PC-9 (cell line): ENCODE results near the gene VRK1. TPM values are rescaled to one million over a fixed set of nuclear protein-coding genes. Genes with fewer than 3 reads are reported as not detected.

Experiments
- BruUV-seq: library from RNA; stranded (reverse); fragments of 400-500 nt; replicated peaks from 2 replicates; lab custom pipeline; 2021; lab: Mats Ljungman, UMichigan
- CTCF ChIA-PET: fragments of 300-600 bp; sonication (Branson Sonifier 250); formaldehyde crosslinking; loops from one replicate; lab custom pipeline; 2022; ENCODE audit warnings: antibody characterized with exemption; lab: Charles Lee
- POLR2A ChIA-PET: fragments of 300-600 bp; sonication (Branson Sonifier 250); formaldehyde crosslinking; loops from one replicate; lab custom pipeline; 2022; ENCODE audit warnings: antibody characterized with exemption; ENCODE audit not compliant: unreplicated experiment; lab: Charles Lee
- DNase-seq, 2 experiments: peaks; one replicate each; pipeline versions ENCODE4 v3.0.0 to v3.0.0-alpha.2; 2015 to 2022; ENCODE audit warnings: mixed read lengths in 1 of 2
- H2AFZ ChIP-seq: fragments of 200-600 bp; sonication (generic); 2 replicates; pipeline ENCODE4 v1.8.1; 2017; ENCODE audit warnings: antibody characterized with exemption
- H3F3A ChIP-seq: fragments of 200-600 bp; sonication (generic); 2 replicates; pipeline ENCODE4 v1.8.1; 2017; ENCODE audit warnings: antibody characterized with exemption, mild to moderate bottlenecking, low read depth; ENCODE audit not compliant: insufficient read depth
- H3K27ac ChIP-seq: fragments of 200-600 bp; sonication (generic); 2 replicates; pipeline ENCODE4 v1.6.1; 2016; ENCODE audit warnings: mixed run types
- H3K27me3 ChIP-seq: fragments of 200-600 bp; sonication (generic); 2 replicates; pipeline ENCODE4 v1.6.1; 2016; ENCODE audit warnings: low read depth, mixed run types; ENCODE audit not compliant: insufficient read depth
- H3K36me3 ChIP-seq: fragments of 200-600 bp; sonication (generic); 2 replicates; pipeline ENCODE4 v1.6.1; 2016; ENCODE audit warnings: low read depth, mixed run types
- H3K4me1 ChIP-seq: fragments of 200-600 bp; sonication (generic); replicated peaks from 2 replicates; pipeline ENCODE4 v1.6.1; 2016; ENCODE audit warnings: mixed run types; ENCODE audit not compliant: insufficient read depth
- H3K4me2 ChIP-seq: fragments of 200-600 bp; sonication (generic); 2 replicates; pipeline ENCODE4 v1.6.1; 2017; ENCODE audit warnings: mixed run types
- H3K4me3 ChIP-seq: fragments of 200-600 bp; sonication (generic); 2 replicates; pipeline ENCODE4 v1.6.1; 2016; ENCODE audit warnings: mixed run types
- H3K79me2 ChIP-seq: fragments of 200-600 bp; sonication (generic); 2 replicates; pipeline ENCODE4 v1.6.1; 2017; ENCODE audit warnings: low read depth, mixed run types
- H3K9me2 ChIP-seq: fragments of 200-600 bp; sonication (generic); 2 replicates; pipeline ENCODE4 v1.8.1; 2017; ENCODE audit warnings: mild to moderate bottlenecking; ENCODE audit not compliant: insufficient read depth
- H3K9me3 ChIP-seq: fragments of 200-600 bp; sonication (generic); 2 replicates; pipeline ENCODE4 v1.8.1; 2016; ENCODE audit warnings: low read depth; ENCODE audit not compliant: insufficient read depth
- H4K20me1 ChIP-seq: fragments of 200-600 bp; sonication (generic); 2 replicates; pipeline ENCODE4 v1.8.1; 2017; ENCODE audit not compliant: insufficient read depth
- EZH2 ChIP-seq: fragments of 200-600 bp; sonication (generic); IDR thresholded peaks from 2 replicates; pipeline ENCODE4 v1.8.0; 2017; ENCODE audit warnings: antibody characterized with exemption, low read depth
- intact Hi-C: fragments of 100-400 bp; cut with micrococcal nuclease; formaldehyde crosslinking; loops from one replicate; pipeline ENCODE4 v1.10.0; 2022; ENCODE audit not compliant: unreplicated experiment
- total RNA-seq: library from RNA; stranded (reverse); gene quantifications from 2 replicates; pipeline ENCODE4 v1.2.3, GENCODE V29; 2021
- TF ChIP-seq, protein P1 (sequence below): fragments of 200-600 bp; sonication (generic); conservative IDR thresholded peaks from 2 replicates; pipeline ENCODE4 v1.6.1; 2017; ENCODE audit warnings: mixed run types, antibody characterized with exemption, mild to moderate bottlenecking, moderate library complexity

The VRK1 gene
- total RNA-seq, 1 experiment from 2014 or later = 6.8 TPM

DNA sequence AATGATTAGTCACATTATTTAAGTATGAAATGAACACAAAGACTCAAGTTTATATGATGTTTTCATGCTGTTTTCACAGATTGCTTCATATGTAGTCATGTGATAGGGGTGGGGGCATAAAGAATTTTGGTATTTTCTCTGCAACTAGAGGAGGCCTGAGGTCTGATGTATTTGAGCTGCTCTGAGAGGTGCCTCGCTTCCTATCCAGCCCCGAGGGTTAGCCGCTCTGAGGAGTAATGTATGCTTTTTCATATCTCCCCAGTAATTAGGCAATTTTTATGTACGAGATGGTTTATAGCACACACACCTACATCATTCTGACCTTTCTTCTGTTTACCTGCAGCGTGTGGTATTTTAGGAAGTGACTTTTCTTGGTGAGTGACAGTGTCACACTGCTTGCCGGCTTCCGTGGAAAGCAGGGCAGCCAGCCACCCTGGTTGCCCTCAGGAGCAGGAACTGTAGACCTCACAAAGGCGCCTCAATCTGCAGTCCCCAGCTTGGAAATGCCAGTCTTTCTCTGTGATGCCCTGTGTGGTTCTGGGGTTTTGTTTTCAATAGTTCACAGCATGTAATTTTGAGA, 106.4 kb downstream of the VRK1 start:
- DNase-seq = no peak
- Histone ChIP-seq H3K9me2 (no peaks in the 10 kb centered on the region), H3K36me3 (no peaks in the 10 kb centered on the region), H3K4me3 (no peak overlapping the region), H3K79me2 (no peaks in the 10 kb centered on the region), H3K9me3 (no peaks in the 10 kb centered on the region), H2AFZ (no peak overlapping the region), H3F3A (peaks cover 3% of the 10 kb centered on the region; the same call in 1 of the 2 replicates), H3K27me3 (no peaks in the 10 kb centered on the region), H4K20me1 (no peaks in the 10 kb centered on the region), H3K27ac (peak overlapping the region; percentile 13; the same call in 1 of the 2 replicates), H3K4me1 (peaks cover 13% of the 10 kb centered on the region), H3K4me2 (peak overlapping the region; percentile 31; the same call in 1 of the 2 replicates)
- no peak for TF ChIP-seq EZH2
- ChIA-PET POLR2A (no interaction called here), CTCF (no interaction called here)
- intact Hi-C loops = no loop called here
- BruUV-seq = no TSS peak

DNA sequence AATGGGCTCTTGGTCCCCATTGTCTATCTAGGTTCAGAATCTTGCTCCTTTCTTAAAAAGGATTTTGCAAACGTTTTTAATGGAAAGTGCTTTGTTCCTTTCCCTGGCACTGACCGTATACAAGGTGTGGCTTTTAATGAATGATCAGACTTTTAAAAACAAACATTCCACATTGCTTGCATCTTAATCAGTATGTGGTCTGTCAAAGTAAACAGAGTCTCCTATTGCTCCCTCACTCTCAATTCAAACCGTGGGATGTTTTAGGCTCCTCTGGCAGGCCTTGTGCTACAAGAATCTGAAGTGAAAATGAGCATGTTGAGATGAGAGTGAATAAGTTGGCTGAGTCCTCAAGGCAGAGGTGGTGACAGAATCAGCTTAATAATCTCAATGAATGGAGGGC, 107.0 kb downstream of the VRK1 start:
- no peaks in the 10 kb centered on the region for H3K79me2 ChIP-seq
- peak overlapping the region; percentile 31; the same call in 1 of the 2 replicates for H3K4me2 ChIP-seq
- no peak for TF ChIP-seq EZH2
- TF ChIP-seq, protein P1, sequence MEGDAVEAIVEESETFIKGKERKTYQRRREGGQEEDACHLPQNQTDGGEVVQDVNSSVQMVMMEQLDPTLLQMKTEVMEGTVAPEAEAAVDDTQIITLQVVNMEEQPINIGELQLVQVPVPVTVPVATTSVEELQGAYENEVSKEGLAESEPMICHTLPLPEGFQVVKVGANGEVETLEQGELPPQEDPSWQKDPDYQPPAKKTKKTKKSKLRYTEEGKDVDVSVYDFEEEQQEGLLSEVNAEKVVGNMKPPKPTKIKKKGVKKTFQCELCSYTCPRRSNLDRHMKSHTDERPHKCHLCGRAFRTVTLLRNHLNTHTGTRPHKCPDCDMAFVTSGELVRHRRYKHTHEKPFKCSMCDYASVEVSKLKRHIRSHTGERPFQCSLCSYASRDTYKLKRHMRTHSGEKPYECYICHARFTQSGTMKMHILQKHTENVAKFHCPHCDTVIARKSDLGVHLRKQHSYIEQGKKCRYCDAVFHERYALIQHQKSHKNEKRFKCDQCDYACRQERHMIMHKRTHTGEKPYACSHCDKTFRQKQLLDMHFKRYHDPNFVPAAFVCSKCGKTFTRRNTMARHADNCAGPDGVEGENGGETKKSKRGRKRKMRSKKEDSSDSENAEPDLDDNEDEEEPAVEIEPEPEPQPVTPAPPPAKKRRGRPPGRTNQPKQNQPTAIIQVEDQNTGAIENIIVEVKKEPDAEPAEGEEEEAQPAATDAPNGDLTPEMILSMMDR = no peak
- peaks cover 3% of the 10 kb centered on the region; the same call in 1 of the 2 replicates for H3F3A ChIP-seq
- BruUV-seq = no TSS peak
- no peaks in the 10 kb centered on the region for H3K9me3 ChIP-seq
- no peaks in the 10 kb centered on the region for H4K20me1 ChIP-seq
- no peaks in the 10 kb centered on the region for H3K27me3 ChIP-seq
- no peaks in the 10 kb centered on the region for H3K9me2 ChIP-seq
- intact Hi-C loops = no loop called here
- ChIA-PET POLR2A (no interaction called here), CTCF (no interaction called here)
- no peak overlapping the region for H3K4me3 ChIP-seq
- no peak overlapping the region for H2AFZ ChIP-seq
- peak overlapping the region; percentile 13; the same call in 1 of the 2 replicates for H3K27ac ChIP-seq
- no peaks in the 10 kb centered on the region for H3K36me3 ChIP-seq
- peak in 1 of 2 experiments; percentile 66 for DNase-seq
- peaks cover 13% of the 10 kb centered on the region for H3K4me1 ChIP-seq

DNA sequence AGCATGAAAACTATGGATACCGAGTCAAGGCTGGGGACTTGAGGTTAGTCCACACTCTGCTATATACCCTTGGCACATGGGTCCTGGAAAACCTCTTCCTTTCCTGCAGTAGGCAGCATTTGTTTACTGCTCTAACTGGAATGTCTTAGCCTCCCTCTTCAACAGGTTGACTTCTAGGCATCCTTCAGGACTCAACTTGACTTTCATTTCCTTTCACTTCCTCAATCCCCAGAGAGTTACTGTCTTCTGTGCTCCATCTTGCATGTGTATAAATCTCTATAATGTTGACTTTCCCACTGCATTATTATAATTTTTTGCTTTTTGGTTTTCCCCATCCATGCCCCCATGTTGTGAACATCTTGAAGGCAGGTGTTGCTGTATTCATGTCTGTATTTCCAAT, 107.9 kb downstream of the VRK1 start:
- Histone ChIP-seq H3F3A (peaks cover 3% of the 10 kb centered on the region; the same call in 1 of the 2 replicates), H3K27ac (no peak overlapping the region), H3K4me3 (no peak overlapping the region), H3K4me2 (0 out of 2 replicates have a peak overlapping the region, but pooled peaks have one; percentile 31), H3K9me2 (no peaks in the 10 kb centered on the region), H3K4me1 (peaks cover 13% of the 10 kb centered on the region), H4K20me1 (no peaks in the 10 kb centered on the region), H3K36me3 (no peaks in the 10 kb centered on the region), H3K9me3 (no peaks in the 10 kb centered on the region), H2AFZ (no peak overlapping the region), H3K79me2 (no peaks in the 10 kb centered on the region), H3K27me3 (no peaks in the 10 kb centered on the region)
- CTCF ChIA-PET = no interaction called here
- BruUV-seq = no TSS peak
- no peak for DNase-seq
- intact Hi-C loops = no loop called here
- TF ChIP-seq, protein P1 = no peak
- no peak for TF ChIP-seq EZH2
- POLR2A ChIA-PET = no interaction called here
